ENCODE results near the gene OPCML. TPM values are rescaled to one million over a fixed set of nuclear protein-coding genes. Genes with fewer than 3 reads are reported as not detected.

OPCML gene
- total RNA-seq, 2 donors from 2014 or later, result 0.04 TPM; not detected in 1

DNA sequence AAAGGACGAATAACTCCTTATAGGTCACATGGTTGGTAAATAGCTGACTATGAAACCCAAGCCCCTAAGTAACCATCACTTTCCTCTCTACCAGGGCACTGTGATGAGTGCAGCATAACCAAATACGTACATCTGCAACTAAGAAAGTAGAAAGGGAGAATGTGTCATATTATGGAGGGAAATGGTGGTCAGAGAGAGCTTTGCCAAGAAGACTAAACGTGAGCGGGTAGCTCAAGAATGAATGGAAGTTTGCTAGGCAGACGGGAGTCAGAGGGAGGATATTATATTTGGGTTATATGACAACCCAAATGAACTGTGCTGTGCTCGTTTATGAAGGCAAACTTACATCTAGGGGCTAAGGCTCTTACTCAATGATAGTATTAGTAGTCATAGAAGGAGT is 537.3 kb downstream of the OPCML start:
- DNase-seq (ENCODE audit: low spot score), result no peak
- H3K9me3 ChIP-seq, result no peaks in the 10 kb centered on the region
- no peaks in the 10 kb centered on the region for H3K27me3 ChIP-seq
- H3K27ac ChIP-seq, result no peak overlapping the region
- H3K4me1 ChIP-seq, result peaks cover 0 to 5% of the 10 kb centered on the region in 2 donors
- no peaks in the 10 kb centered on the region for H3K36me3 ChIP-seq
- no peak overlapping the region for H3K4me3 ChIP-seq
- TF ChIP-seq, protein P1, sequence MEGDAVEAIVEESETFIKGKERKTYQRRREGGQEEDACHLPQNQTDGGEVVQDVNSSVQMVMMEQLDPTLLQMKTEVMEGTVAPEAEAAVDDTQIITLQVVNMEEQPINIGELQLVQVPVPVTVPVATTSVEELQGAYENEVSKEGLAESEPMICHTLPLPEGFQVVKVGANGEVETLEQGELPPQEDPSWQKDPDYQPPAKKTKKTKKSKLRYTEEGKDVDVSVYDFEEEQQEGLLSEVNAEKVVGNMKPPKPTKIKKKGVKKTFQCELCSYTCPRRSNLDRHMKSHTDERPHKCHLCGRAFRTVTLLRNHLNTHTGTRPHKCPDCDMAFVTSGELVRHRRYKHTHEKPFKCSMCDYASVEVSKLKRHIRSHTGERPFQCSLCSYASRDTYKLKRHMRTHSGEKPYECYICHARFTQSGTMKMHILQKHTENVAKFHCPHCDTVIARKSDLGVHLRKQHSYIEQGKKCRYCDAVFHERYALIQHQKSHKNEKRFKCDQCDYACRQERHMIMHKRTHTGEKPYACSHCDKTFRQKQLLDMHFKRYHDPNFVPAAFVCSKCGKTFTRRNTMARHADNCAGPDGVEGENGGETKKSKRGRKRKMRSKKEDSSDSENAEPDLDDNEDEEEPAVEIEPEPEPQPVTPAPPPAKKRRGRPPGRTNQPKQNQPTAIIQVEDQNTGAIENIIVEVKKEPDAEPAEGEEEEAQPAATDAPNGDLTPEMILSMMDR (IDR thresholded peaks at IDR 0.05), result no peak

DNA sequence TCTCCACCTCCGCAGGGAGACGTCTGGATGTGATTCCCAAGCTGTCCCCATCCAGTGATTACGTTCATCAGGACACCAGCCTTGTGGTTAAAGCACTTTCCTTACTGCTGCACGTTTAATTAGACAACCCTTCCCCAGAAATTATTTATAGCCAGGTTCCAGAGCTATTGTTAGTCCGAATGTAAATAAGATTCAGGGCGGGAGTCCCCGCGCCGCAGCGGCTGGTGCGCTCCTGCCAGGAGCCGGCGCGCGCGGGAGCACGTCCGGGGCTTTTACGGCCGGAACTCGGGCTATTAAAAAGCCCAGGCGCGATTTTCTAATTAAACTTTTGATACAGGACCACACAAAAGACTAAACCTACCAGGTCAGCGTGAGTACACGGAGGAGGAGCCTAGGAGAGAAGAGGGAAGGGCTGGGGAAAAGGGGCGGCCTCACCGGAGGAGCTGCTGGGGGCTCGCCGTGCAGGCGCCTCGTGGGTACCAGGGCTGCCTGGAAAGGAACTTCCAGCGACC is 538.3 kb downstream of the OPCML start:
- Histone ChIP-seq H3K27me3 (no peaks in the 10 kb centered on the region), H3K4me3 (peak overlapping the region in 1 of 2 donors; percentile 17), H3K4me1 (peaks cover 0 to 5% of the 10 kb centered on the region in 2 donors), H3K36me3 (no peaks in the 10 kb centered on the region), H3K9me3 (no peaks in the 10 kb centered on the region), H3K27ac (no peak overlapping the region)
- TF ChIP-seq, protein P1 (IDR thresholded peaks at IDR 0.05), result no peak
- DNase-seq (ENCODE audit: low spot score), result no peak

DNA sequence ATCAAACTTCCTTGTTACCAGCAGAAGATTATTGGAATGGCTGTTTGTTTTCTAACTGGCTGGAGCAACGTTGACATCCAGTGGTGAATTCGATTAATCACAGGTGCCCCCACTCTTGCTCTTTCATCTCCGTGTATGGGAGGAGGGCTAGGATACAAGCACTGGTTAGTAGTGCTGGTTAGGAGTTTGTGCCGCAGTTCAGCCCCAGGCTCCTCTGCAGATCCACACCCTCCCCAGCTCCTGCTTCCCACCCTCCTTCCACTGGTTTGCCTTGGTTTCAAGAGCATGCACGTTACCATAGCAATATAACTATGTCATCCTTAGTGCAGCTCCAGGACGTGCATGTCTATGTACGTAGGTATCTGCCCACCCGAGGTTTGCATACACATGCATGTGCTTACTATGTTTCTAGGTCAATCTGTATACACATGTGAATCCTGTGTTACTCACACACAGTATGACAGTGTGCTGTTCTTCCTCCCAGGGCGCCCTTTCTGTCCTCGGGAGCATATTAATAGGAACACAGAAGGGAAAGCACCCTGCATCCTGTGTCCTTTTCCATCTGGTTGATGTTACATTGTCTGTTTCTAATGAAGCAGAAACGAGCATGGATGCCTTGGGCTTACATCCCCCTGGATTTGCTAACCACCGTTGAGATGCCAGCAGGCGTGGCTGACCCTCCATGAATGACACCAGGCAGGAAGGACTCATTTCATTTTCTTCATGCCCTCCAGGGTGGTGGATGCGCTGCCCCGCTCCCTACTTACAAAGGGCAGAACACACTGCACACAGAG is 539.3 kb downstream of the OPCML start:
- Histone ChIP-seq H3K36me3 (no peaks in the 10 kb centered on the region), H3K27ac (no peak overlapping the region), H3K9me3 (no peaks in the 10 kb centered on the region), H3K27me3 (no peaks in the 10 kb centered on the region), H3K4me1 (peaks cover 0 to 5% of the 10 kb centered on the region in 2 donors), H3K4me3 (no peak overlapping the region)
- TF ChIP-seq, protein P1 (IDR thresholded peaks at IDR 0.05), result no peak
- DNase-seq (ENCODE audit: low spot score), result no peak

DNA sequence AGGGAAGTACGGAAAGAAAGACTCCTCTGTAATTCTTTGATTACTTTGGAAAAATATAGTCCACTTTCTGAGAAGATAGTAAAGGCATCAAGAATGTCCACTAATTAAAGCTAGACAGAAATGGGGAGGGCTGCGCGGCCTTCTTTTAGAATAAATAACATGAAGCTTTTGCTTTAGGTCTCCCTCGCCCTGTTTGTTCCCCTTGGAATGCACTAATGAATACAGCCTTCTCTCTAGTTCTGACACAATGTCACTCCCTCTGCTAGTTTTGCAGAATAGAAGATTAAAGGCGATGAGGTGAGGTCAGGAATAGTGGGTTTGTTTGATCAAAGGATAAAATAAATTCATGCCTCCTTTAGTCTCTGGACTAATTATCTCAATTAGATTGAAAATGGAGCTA is 543.9 kb downstream of the OPCML start:
- no peak for DNase-seq (ENCODE audit: low spot score)
- H3K9me3 ChIP-seq, result no peaks in the 10 kb centered on the region
- H3K4me1 ChIP-seq, result no peaks in the 10 kb centered on the region
- H3K27ac ChIP-seq, result no peak overlapping the region
- TF ChIP-seq, protein P1 (IDR thresholded peaks at IDR 0.05), result no peak
- no peak overlapping the region for H3K4me3 ChIP-seq
- H3K36me3 ChIP-seq, result no peaks in the 10 kb centered on the region
- H3K27me3 ChIP-seq, result no peaks in the 10 kb centered on the region

DNA sequence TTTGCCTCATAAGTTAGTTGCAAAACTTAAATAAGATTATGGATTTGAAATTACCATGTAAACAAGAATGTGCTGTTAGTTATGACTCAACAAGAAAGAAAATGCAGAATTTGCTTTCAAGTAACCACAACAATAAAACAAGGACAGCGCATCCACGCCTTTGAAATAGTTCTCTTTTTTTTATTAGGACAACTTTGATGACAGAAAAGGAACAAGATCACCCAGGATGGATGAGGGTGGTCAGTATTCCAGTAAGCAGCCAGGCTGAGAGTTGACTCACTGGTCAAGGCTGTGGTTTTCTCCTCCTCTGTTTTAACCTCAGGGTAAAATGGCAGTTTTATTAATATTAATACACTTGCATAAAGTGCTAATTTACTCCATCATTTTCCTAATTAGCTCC is 544.4 kb downstream of the OPCML start:
- Histone ChIP-seq H3K27ac (no peak overlapping the region), H3K4me1 (no peaks in the 10 kb centered on the region), H3K36me3 (no peaks in the 10 kb centered on the region), H3K9me3 (no peaks in the 10 kb centered on the region), H3K27me3 (no peaks in the 10 kb centered on the region), H3K4me3 (no peak overlapping the region)
- TF ChIP-seq, protein P1 (IDR thresholded peaks at IDR 0.05), result no peak
- DNase-seq (ENCODE audit: low spot score), result no peak
